ENCODE results near the gene ABTB2.

ABTB2 gene

GRCh38 chr11:34234086-34234740 is 123.6 kb downstream of the ABTB2 start:
- DNase-seq = no peak

GRCh38 chr11:34233215-34233614 is 124.6 kb downstream of the ABTB2 start:
- no peak for DNase-seq

- DNase-seq = no peak
These were observed 125.0 kb downstream of the ABTB2 start for GRCh38 chr11:34232807-34233206.

- DNase-seq = no peak
These were observed 131.6 kb downstream of the ABTB2 start for GRCh38 chr11:34226210-34226609.

- no peak for DNase-seq
These were observed 132.7 kb downstream of the ABTB2 start for GRCh38 chr11:34225091-34225490.

GRCh38 chr11:34224434-34224966 is 133.3 kb downstream of the ABTB2 start:
- no peak for DNase-seq

GRCh38 chr11:34223907-34224306 is 133.9 kb downstream of the ABTB2 start:
- no peak for DNase-seq

- DNase-seq = no peak
These were observed 134.6 kb downstream of the ABTB2 start for GRCh38 chr11:34223021-34223813.

- no peak for DNase-seq
These were observed 135.8 kb downstream of the ABTB2 start for GRCh38 chr11:34222030-34222429.

- DNase-seq = no peak
These were observed 137.9 kb downstream of the ABTB2 start for GRCh38 chr11:34219941-34220370.

GRCh38 chr11:34219279-34219678 is 138.5 kb downstream of the ABTB2 start:
- no peak for DNase-seq

GRCh38 chr11:34218756-34219155 is 139.1 kb downstream of the ABTB2 start:
- DNase-seq = peak; percentile 1

GRCh38 chr11:34218067-34218466 is 139.7 kb downstream of the ABTB2 start:
- DNase-seq = no peak

- no peak for DNase-seq
These were observed 141.1 kb downstream of the ABTB2 start for GRCh38 chr11:34216706-34217105.

- DNase-seq = no peak
These were observed 141.9 kb downstream of the ABTB2 start for GRCh38 chr11:34215806-34216453.

GRCh38 chr11:34214961-34215805 is 142.6 kb downstream of the ABTB2 start:
- no peak for DNase-seq

- DNase-seq = no peak
These were observed 144.4 kb downstream of the ABTB2 start for GRCh38 chr11:34213366-34213765.

- DNase-seq = no peak
These were observed 145.2 kb downstream of the ABTB2 start for GRCh38 chr11:34212566-34212965.

- no peak for DNase-seq
These were observed 148.0 kb downstream of the ABTB2 start for GRCh38 chr11:34209809-34210208.

- DNase-seq = no peak
These were observed 149.3 kb downstream of the ABTB2 start for GRCh38 chr11:34208266-34209135.

GRCh38 chr11:34207487-34208180 is 150.2 kb downstream of the ABTB2 start:
- DNase-seq = no peak
